ENCODE data around the gene MYT1. TPM values are rescaled to one million over a fixed set of nuclear protein-coding genes. Genes with fewer than 3 reads are reported as not detected.

Gene MYT1
- polyA plus RNA-seq, 1 experiment = not detected

Small RNAs within 50 kb of the gene (small RNA-seq; reads per million reads assigned to genes)
- gene AL137028.2 (ENCODE audit: insufficient read length, low read depth, low replicate concordance) = not detected

Other genes starting within 250 kb of the MYT1 start
- 24.0 and 40.1 TPM in 2 replicates for gene UCKL1, start 208.0 kb upstream of the MYT1 start, polyA plus RNA-seq (2011; rRNA removed)
- 4.6 and 6.0 TPM in 2 replicates for gene ZNF512B, start 194.5 kb upstream of the MYT1 start, polyA plus RNA-seq (2011; rRNA removed)
- gene SAMD10, start 184.8 kb upstream of the MYT1 start, polyA plus RNA-seq (2011; rRNA removed) = 0.88 and 1.4 TPM in 2 replicates
- 37.9 and 52.3 TPM in 2 replicates for gene PRPF6, start 183.3 kb upstream of the MYT1 start, polyA plus RNA-seq (2011; rRNA removed)
- gene C20orf204, start 128.3 kb upstream of the MYT1 start, polyA plus RNA-seq (2011; rRNA removed) = 0.05 and 0.06 TPM in 2 replicates
- gene SOX18, start 114.8 kb upstream of the MYT1 start, polyA plus RNA-seq (2011; rRNA removed) = not detected in 2 replicates
- 17.3 and 34.2 TPM in 2 replicates for gene TCEA2, start 101.3 kb upstream of the MYT1 start, polyA plus RNA-seq (2011; rRNA removed)
- 12.1 and 14.5 TPM in 2 replicates for gene RGS19, start 84.9 kb upstream of the MYT1 start, polyA plus RNA-seq (2011; rRNA removed)
- gene OPRL1, start 84.4 kb upstream of the MYT1 start, polyA plus RNA-seq (2011; rRNA removed) = 0.66 and 0.97 TPM in 2 replicates
- gene LKAAEAR1, start 80.1 kb upstream of the MYT1 start, polyA plus RNA-seq (2011; rRNA removed) = not detected in 2 replicates
- gene NPBWR2, start 56.9 kb upstream of the MYT1 start, polyA plus RNA-seq (2011; rRNA removed) = not detected in 2 replicates
- gene PCMTD2, start 91.3 kb downstream of the MYT1 start, polyA plus RNA-seq (2011; rRNA removed) = 34.4 and 36.1 TPM in 2 replicates